Skeletal muscle tissue (tissue), 4 donors: ENCODE data around the gene FDX2. TPM values are rescaled to one million over a fixed set of nuclear protein-coding genes. Genes with fewer than 3 reads are reported as not detected.

ENCODE experiments used
- H3K27ac ChIP-seq: one replicate; pipeline ENCODE4 v1.7.0; 2013; ENCODE audit warnings: mild to moderate bottlenecking, low read depth, low read length, inconsistent platforms
- H3K27me3 ChIP-seq, 3 donors: one replicate each; pipeline ENCODE4 v1.7.0; 2013; ENCODE audit warnings: low read length in 3 of 3; ENCODE audit not compliant: control insufficient read depth in 3 of 3, insufficient read depth in 3 of 3
- H3K36me3 ChIP-seq, 3 donors: one replicate each; pipeline ENCODE4 v1.7.0; 2013; ENCODE audit warnings: low read length in 3 of 3; ENCODE audit not compliant: control insufficient read depth in 3 of 3, insufficient read depth in 3 of 3
- H3K4me1 ChIP-seq, 3 donors: one replicate each; pipeline ENCODE4 v1.7.0; 2013; ENCODE audit warnings: low read length in 3 of 3, mild to moderate bottlenecking in 3 of 3; ENCODE audit not compliant: control insufficient read depth in 3 of 3, insufficient read depth in 3 of 3
- H3K4me3 ChIP-seq, 3 donors: one replicate each; pipeline ENCODE4 v1.7.0; 2013; ENCODE audit warnings: low read length in 3 of 3
- H3K9ac ChIP-seq, 3 donors: one replicate each; pipeline ENCODE4 v1.7.0; 2013; ENCODE audit warnings: low read length in 3 of 3, mild to moderate bottlenecking in 3 of 3, moderate library complexity in 2 of 3, low read depth in 1 of 3
- H3K9me3 ChIP-seq, 3 donors: one replicate each; pipeline ENCODE4 v1.7.0; 2013; ENCODE audit warnings: low read length in 3 of 3; ENCODE audit not compliant: control insufficient read depth in 3 of 3
- total RNA-seq: library from RNA; depleted of rRNA; stranded (reverse); fragments of >200 nt; gene quantifications from one replicate; pipeline ENCODE4 v1.2.3, GENCODE V29; 2014
- donor health status: Osteomylitis.

FDX2 gene
- 5.7 TPM for total RNA-seq

DNA sequence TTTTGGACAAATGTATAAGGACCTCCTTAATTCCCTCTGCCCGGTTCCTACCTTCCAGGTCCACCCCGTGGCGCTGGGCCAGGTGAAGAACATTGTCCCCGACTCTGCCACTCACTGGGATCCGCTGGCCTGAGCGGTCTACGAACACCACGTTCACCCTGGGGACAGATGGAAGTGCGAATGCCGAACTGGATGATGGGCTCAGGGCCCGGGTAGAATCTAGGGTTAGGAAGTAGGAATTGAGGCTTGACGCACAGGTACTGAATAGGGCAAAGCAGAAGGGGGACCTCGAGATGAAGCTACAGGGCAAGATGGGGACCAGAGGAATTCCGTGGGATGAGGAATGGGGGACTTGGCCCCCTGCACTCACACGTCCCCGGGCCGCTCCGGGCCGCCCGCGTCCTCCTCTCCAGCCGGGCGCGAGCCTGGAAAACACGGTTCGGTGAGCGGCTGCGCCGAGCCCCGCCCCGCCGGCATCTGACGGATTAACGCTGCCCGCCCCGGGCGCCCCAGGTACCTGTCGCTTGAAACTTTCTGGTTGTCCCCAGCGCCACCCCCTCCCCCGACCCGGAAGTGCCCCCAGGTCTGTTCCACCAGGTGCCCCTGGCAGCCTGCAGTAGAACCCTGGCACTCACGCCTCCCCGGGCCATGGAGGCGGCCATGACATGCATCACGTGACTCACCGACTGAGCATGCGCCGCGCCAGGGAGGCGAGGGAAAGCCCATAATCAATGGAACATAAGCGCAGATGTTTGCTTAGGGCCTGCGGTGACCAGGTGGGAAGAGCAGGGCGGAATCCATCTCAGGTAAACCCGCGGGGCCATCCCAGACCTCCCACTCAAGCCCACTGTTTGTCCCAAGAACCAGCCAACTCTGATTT is at the start of gene FDX2:
Gene FDX2 (minus strand): TSS at position 681 of the 880 bp plus-strand sequence. CDS start 19 bp downstream, at position 662.
- no peaks in the 10 kb centered on the region for H3K27me3 ChIP-seq
- no peaks in the 10 kb centered on the region for H3K9me3 ChIP-seq
- H3K4me1 ChIP-seq = peaks cover 4 to 16% (median 9%) of the 10 kb centered on the region in 3 donors
- peak within 1 kb of the TSS; percentile 83 to 92 (median 86) for H3K9ac ChIP-seq
- H3K36me3 ChIP-seq = peaks cover 26 to 37% (median 31%) of the 10 kb centered on the region in 3 donors
- H3K27ac ChIP-seq = peak within 1 kb of the TSS; percentile 13
- H3K4me3 ChIP-seq = peak within 1 kb of the TSS; percentile 86 to 98 (median 96)

- Histone ChIP-seq H3K4me3 (no peak overlapping the region), H3K9ac (no peak overlapping the region), H3K9me3 (no peaks in the 10 kb centered on the region), H3K36me3 (peaks cover 54 to 70% (median 62%) of the 10 kb centered on the region in 3 donors), H3K27ac (no peak overlapping the region), H3K27me3 (no peaks in the 10 kb centered on the region), H3K4me1 (no peaks in the 10 kb centered on the region)
Measured at GRCh38 chr19:10365518-10365917, 49.7 kb upstream of the FDX2 start.

GRCh38 chr19:10364644-10365043 is 48.8 kb upstream of the FDX2 start:
- no peaks in the 10 kb centered on the region for H3K27me3 ChIP-seq
- H3K9ac ChIP-seq = no peak overlapping the region
- H3K27ac ChIP-seq = no peak overlapping the region
- H3K4me1 ChIP-seq = no peaks in the 10 kb centered on the region
- H3K4me3 ChIP-seq = no peak overlapping the region
- no peaks in the 10 kb centered on the region for H3K9me3 ChIP-seq
- H3K36me3 ChIP-seq = peaks cover 54 to 70% (median 63%) of the 10 kb centered on the region in 3 donors

- H3K4me3 ChIP-seq = no peak overlapping the region
- H3K27me3 ChIP-seq = no peaks in the 10 kb centered on the region
- peaks cover 55 to 70% (median 66%) of the 10 kb centered on the region in 3 donors for H3K36me3 ChIP-seq
- no peak overlapping the region for H3K9ac ChIP-seq
- H3K27ac ChIP-seq = no peak overlapping the region
- no peaks in the 10 kb centered on the region for H3K9me3 ChIP-seq
- no peaks in the 10 kb centered on the region for H3K4me1 ChIP-seq
Measured at GRCh38 chr19:10363789-10364281, 48.0 kb upstream of the FDX2 start.

- H3K4me3 ChIP-seq = no peak overlapping the region
- H3K4me1 ChIP-seq = no peaks in the 10 kb centered on the region
- H3K27me3 ChIP-seq = no peaks in the 10 kb centered on the region
- H3K27ac ChIP-seq = no peak overlapping the region
- peaks cover 49 to 67% (median 57%) of the 10 kb centered on the region in 3 donors for H3K36me3 ChIP-seq
- H3K9ac ChIP-seq = no peak overlapping the region
- H3K9me3 ChIP-seq = no peaks in the 10 kb centered on the region
Measured at GRCh38 chr19:10362259-10362658, 46.4 kb upstream of the FDX2 start.

GRCh38 chr19:10361569-10362011 is 45.8 kb upstream of the FDX2 start:
- H3K27me3 ChIP-seq = no peaks in the 10 kb centered on the region
- H3K27ac ChIP-seq = no peak overlapping the region
- no peak overlapping the region for H3K9ac ChIP-seq
- H3K4me3 ChIP-seq = no peak overlapping the region
- H3K36me3 ChIP-seq = peaks cover 51 to 63% (median 54%) of the 10 kb centered on the region in 3 donors
- no peaks in the 10 kb centered on the region for H3K4me1 ChIP-seq
- no peaks in the 10 kb centered on the region for H3K9me3 ChIP-seq

DNA sequence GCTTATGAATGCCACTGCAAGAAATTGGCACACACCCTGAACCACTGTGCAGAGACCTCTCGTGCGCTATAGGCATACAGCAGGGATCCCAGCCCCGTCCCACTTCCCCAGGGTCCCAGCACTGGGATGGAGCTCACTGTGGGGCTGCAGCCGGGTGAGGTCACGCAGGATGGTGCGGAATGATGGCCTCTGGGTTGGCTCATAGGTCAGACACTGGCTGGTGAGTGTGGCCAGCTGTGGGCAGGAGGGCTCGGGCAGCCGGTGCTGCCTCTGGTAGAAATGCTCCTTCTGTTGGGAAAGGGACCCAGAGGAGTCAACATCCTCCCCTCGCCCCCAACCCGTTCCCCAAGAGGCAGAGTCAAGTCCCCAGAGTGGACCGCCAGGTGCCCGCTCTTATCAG is 40.6 kb upstream of the FDX2 start:
- H3K9me3 ChIP-seq = no peaks in the 10 kb centered on the region
- no peak overlapping the region for H3K9ac ChIP-seq
- H3K4me1 ChIP-seq = peaks cover 0 to 3% (median 0%) of the 10 kb centered on the region in 3 donors
- no peaks in the 10 kb centered on the region for H3K27me3 ChIP-seq
- H3K27ac ChIP-seq = no peak overlapping the region
- H3K36me3 ChIP-seq = peaks cover 28 to 43% (median 31%) of the 10 kb centered on the region in 3 donors
- H3K4me3 ChIP-seq = no peak overlapping the region

- Histone ChIP-seq H3K9ac (peak overlapping the region in 1 of 3 donors; percentile 33), H3K4me3 (no peak overlapping the region), H3K27me3 (no peaks in the 10 kb centered on the region), H3K36me3 (peaks cover 23 to 39% (median 27%) of the 10 kb centered on the region in 3 donors), H3K4me1 (peaks cover 0 to 3% (median 0%) of the 10 kb centered on the region in 3 donors), H3K9me3 (no peaks in the 10 kb centered on the region), H3K27ac (no peak overlapping the region)
Measured at GRCh38 chr19:10353793-10354391, 38.1 kb upstream of the FDX2 start.

- H3K4me3 ChIP-seq = peak overlapping the region in 1 of 3 donors; percentile 35
- H3K27ac ChIP-seq = peak overlapping the region; percentile 60
- peaks cover 23 to 37% (median 27%) of the 10 kb centered on the region in 3 donors for H3K36me3 ChIP-seq
- peak overlapping the region in 1 of 3 donors; percentile 33 for H3K9ac ChIP-seq
- H3K4me1 ChIP-seq = peaks cover 0 to 3% (median 0%) of the 10 kb centered on the region in 3 donors
- H3K9me3 ChIP-seq = no peaks in the 10 kb centered on the region
- no peaks in the 10 kb centered on the region for H3K27me3 ChIP-seq
Measured at GRCh38 chr19:10352764-10353671, 37.2 kb upstream of the FDX2 start.
